Activated gamma-delta T cell (primary cell): ENCODE data around the gene TTYH2.

ENCODE experiments used
- DNase-seq: peaks from one replicate; lab custom pipeline; 2025; lab: John Stamatoyannopoulos, UW

TTYH2 gene

GRCh38 chr17:74214484-74215341 is 1.3 kb downstream of the TTYH2 start:
- DNase-seq: no peak

DNA sequence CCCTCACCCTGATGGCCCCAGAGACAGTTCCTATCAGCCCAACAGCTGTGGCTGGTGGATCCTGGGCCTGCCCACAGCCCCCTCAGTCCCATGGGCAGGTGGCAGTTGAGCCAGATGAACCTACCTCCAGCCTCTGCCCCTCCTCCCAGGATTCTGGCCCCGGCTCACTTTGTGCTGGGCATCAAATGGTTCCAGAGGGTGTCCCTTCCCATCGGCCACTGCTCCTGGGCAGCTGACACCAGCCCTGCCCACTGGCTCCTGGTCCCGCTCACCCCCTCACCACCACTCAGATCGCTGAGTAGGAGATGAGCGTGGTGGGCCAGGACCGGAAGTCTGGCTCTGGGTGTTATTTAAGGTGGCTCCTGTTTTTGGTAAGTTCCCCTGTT is 2.0 kb downstream of the TTYH2 start:
- no peak for DNase-seq

DNA sequence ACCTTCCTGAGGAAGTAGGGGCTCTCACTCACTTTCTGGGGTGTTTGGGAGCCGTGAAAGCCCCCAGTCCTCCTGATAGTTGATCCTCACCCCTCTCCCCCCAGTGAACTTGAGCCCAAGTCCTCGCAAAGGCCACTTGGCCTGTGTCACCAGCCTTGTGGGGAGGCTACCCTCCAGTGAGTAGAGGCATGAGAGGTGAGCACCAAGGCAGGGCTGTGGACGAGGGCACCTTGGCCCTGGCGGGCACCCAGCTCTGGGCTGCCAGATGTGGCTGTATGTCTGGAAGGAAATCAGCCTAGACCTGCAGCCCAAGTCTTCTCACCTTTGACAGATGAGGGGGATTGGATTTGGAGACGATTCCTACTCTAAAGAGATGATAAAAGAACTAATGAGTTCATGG is 3.1 kb downstream of the TTYH2 start:
- DNase-seq: no peak

- DNase-seq: no peak
Observed at GRCh38 chr17:74217037-74217730, 3.8 kb downstream of the TTYH2 start.

- DNase-seq: no peak
Observed at GRCh38 chr17:74217888-74218287, 4.5 kb downstream of the TTYH2 start.

DNA sequence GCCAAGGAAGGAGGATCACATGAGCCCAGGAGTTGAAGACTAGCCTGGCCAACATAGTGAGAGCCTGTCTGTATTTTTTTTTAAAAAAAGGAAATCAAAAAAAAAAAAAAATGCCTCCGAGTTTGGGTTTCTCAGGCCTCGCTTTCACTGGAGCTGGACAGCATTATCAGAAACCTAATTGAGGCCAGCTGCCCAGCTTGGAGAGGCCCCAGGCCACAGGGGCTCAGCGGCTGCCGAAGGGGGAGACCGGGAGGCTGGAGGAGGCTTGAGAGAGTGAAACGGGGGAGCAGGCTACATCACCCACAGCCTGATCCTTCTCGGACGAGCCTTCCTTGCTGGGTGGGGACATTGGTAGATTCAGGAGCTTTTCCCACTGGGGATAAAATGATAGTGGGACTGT is 5.1 kb downstream of the TTYH2 start:
- no peak for DNase-seq

GRCh38 chr17:74219576-74220133 is 6.3 kb downstream of the TTYH2 start:
- DNase-seq: no peak

DNA sequence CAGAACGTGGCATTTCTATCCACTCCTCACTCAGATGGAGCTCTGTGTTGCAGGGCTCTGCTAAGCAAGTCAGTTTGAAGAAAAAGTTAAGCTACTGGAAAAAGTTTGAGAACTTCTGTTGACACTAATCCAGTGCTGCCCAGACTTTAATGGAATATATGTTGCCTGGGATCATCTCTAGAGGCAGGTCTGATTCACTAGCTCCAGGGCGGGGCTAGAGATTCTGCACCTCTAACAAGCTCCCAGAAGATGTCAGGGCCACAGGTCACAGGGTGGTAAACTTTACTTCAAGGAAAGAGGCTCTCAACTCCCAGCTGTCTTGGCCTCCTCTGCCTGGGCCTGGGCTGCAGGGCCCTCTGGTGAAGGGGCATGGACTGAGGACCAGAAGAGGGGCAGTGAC is 6.8 kb downstream of the TTYH2 start:
- no peak for DNase-seq

- no peak for DNase-seq
Observed at GRCh38 chr17:74220946-74221818, 7.8 kb downstream of the TTYH2 start.

GRCh38 chr17:74222399-74222798 is 9.0 kb downstream of the TTYH2 start:
- no peak for DNase-seq

- DNase-seq: no peak
Observed at GRCh38 chr17:74223901-74224300, 10.5 kb downstream of the TTYH2 start.

DNA sequence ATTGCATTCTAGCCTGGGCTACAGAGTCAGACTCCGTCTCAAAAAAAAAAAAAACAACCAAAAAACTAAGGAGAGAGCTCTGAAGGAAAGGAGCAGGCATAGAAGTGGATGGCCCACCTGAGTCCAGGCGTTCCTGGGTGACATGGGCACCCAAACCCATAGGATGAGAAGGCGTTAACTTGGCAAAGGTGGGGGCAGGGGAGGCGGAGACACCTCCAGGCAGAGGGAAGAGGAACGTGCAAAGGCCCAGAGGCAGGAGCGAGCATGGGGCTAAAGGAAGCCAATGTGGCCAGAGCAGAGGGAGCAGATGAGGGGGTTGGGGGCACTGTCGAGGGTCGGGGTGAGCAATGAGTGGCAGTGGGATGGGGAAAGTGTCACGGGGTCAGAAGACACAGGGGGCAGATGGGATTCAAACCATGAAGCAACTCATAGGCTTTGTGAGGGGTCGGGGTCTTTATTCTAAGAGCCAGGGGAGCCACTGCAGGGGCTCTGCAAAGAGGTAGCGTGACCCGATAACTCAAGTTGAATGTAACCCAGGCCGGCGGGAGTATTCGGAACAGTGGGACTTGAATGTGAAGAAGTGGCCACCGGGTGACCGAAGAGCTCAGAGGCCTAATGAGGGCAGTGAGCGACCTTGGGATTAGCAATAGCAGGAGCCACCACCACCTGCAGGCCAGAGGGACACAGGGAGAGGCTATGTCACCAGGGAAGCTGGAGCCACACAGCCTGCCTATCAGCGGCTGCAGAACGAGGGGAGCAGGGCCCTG is 11.8 kb downstream of the TTYH2 start:
- DNase-seq: no peak

DNA sequence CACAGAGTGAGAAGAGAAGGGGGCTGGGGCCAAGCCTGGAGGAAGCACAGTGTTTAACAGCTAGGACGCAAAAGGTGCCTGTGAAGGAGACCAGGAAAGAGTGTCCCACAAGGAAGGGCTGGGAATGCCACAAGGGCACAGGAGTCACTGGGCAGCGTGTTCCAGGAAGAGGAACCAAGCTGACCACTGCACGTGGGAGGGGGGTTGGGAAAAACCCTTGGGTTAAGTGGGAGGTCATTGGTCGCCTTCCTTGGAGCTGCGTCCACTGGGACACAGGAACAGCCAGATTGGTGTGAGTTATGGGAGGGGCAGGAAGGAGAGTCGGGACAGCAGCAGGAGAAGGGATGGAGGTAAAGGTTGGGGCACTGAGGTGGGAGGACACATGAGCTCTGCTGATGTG is 12.9 kb downstream of the TTYH2 start:
- DNase-seq: no peak

DNA sequence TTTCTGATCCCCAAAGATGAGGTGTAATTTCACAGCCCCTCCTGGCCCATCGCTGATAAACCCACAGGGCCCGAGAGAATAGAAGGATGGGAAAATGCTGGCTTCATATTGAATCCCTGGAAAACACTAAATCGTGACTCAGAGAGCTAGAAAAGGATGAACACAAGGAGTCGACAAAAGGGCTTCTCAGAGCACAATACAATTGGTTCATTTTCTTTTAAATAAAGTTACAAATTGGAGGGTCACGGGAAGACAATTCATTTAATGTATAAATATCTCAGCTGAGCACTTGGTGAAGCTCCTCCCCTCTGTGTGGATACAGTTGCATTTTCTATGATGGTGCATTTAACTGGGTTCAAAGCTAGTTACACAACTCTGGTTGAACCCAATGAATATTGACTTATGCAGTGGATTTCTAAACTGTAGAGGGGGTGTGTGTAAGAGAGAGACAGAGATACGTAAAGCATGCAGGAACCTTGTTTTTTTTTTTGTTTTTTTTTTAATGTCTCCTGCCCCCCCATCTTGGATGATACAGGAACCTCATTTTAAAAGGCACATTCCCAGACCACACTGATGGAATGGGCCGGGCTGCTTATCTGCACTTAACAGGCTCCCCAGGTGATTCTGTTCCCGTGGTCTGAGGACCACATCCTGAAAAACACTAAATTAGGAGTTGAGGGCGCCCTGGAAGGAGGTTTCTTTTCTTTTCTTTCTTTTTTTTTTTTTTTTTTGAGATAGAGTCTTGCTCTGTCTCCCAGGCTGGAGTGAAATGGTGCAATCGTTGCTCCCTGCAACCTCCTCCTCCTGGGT is 14.1 kb downstream of the TTYH2 start:
- DNase-seq: no peak

DNA sequence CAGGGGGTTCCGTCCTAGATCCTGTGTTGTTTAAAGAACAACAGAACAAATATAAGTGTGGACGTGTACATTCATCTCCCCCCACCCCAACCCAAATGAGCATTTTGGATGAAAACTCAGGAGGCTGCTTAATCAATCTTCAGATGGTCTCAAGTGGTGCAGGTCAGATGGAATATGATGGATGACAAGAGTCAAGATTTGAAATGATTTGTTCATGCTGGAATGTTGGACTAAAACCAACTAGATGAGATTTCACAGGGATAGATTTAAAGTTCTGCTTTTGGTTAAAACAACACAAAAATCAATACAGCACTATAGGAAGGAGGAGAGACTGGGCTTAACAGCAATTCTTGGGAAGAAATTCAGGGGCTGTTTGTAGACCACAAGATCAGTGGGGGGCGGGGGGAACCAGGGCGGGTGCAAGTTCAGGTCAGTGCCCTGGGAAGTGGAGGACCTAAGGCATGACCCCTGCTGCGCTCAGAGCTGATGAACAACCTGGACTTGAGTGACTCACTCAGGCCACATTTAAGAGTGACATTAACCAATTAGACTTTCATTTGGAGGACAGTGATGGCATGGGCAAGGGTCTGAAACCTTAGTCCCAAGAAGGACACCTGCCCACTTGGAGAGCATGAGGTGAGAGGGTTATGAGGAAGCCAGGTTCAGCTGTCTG is 15.1 kb downstream of the TTYH2 start:
- no peak for DNase-seq

- no peak for DNase-seq
Observed at GRCh38 chr17:74230896-74231295, 17.5 kb downstream of the TTYH2 start.

DNA sequence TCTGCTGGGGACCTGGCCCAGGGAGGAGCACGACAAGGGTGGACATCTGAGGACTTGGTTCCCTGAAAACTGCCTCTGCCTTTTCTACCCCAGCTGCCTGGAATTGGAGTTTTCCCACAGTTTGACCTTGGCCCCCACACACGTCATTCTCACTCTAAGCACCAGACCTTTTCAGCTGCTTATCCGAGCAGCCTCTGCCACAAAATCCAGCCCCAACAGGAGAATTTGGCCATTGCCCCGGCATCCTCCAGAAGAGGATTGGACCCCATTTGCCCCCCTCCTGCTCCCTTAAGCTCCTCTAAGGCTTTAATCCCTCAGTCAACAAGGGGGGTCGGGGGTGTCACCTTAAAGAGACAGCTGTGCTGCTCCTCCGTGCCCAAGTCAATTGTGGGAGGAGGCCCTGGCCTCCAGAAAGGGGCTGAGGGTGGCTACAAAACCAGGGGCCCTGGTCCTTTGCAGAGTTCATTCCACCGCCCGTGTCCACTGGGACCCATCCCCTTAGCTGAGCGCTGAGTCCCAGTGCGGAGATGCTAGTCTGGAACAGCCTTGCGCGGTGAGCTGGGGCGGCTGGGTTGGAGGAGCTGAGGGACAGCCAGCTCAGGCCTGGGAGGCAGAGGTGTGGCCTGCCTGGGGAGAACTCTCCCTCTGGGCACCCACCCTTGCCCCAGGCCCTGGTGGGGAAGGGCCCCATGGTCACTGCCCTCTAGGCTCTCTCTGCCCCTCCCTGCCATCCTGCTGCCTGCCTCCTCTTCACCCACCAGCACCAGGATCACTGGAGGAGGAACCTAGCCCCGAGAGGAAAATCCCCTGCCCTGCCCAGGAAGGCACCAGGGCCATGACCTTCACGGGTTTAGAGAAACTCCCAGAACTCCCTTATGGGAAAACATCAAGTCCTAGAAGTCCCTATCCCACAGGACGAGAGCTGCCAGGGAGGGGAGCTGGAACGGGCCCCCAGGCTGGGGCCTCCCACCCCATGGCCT is 18.8 kb downstream of the TTYH2 start:
- DNase-seq: no peak

DNA sequence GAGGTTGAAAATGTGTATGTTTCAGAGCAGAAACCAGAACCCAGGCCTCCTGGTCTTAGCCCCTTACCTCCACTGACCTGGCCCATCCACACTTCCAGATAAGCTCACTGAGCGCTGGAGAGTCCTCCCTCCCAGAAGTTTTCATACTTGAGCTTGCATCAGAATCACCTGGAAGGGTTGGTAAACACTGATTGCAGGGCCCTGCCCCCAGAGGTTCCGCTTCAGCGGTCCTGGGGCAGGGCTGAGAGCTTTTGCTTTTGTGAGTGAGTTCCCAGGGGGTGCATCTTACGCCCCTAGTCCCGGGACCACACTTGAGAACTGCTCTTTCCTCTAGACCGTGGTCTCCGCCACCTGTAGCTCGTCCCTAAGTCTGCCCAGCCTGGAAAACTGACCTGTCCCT is 20.6 kb downstream of the TTYH2 start:
- no peak for DNase-seq

DNA sequence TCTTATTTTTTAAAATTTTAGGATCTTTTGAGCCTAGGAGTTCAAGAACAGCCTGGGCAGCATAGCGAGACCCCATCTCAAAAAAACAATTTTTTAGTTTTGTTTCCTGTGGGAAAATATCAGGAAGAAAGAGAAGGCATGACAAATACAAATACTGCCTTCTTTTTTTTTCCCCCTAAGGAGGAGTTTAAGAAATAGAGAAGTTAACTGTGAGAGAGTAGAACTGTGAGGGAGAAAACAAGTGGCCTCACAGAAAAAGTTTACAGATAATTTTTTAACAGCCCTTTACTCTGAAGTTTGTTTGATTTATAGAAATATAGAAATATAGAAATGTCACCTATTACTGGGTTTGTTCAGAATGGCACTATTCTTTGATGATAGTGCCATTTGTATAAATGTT is 21.1 kb downstream of the TTYH2 start:
- DNase-seq: no peak
